ENCODE measurements around the gene ABCD1.
"Not testable (repeated sequence)": the region's sequence is repeated elsewhere in the genome, so short reads cannot be mapped to it uniquely, and the experiment has no call there.

ABCD1 gene

GRCh38 chrX:153694687-153695270 is 29.9 kb upstream of the ABCD1 start:
- DNase-seq = no peak

DNA sequence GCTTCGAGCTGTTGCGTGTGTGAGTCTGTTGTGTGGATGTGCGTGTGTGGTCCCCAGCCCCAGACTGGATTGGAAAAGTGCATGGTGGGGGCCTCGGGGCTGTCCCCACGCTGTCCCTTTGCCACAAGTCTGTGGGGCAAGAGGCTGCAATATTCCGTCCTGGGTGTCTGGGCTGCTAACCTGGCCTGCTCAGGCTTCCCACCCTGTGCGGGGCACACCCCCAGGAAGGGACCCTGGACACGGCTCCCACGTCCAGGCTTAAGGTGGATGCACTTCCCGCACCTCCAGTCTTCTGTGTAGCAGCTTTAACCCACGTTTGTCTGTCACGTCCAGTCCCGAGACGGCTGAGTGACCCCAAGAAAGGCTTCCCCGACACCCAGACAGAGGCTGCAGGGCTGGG is 28.6 kb upstream of the ABCD1 start:
- no peak for DNase-seq

GRCh38 chrX:153696538-153696937 is 28.1 kb upstream of the ABCD1 start:
- not testable (repeated sequence) for DNase-seq

DNA sequence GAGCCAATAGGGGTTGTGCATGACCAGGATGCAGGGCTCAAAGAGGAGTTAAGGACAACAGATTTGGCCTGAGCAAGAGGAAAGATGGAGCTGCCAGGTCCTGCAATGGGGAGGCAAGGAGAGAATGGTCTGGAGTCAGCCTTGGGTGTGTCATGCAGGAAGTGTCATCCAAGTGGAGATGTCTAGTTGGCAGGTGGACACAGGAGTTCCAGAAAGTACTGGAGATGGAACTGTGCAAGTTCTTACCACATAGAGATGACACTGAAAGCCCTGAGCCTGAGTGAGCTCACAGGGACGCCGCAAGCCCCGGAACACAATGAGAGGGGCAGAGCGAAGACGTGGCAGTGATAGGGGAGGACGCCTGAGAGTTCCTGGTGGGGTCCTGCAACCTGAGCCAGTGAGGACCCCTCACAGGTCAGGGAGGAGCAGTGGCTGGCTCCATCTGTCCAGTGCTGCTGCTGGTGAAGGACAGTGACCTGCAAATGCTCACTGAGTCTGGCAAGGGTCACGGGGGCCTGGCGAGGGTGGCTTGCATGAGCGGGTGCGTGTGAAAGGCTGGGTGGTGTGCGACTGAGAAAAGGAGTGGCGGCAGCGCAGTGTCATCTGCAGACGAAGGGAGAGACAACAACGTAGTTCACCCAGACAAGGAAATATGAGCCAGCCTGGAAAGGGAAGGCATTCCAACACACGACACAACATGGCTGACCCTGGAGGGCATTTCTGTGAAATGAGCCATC is 27.5 kb upstream of the ABCD1 start:
- not testable (repeated sequence) for DNase-seq

DNA sequence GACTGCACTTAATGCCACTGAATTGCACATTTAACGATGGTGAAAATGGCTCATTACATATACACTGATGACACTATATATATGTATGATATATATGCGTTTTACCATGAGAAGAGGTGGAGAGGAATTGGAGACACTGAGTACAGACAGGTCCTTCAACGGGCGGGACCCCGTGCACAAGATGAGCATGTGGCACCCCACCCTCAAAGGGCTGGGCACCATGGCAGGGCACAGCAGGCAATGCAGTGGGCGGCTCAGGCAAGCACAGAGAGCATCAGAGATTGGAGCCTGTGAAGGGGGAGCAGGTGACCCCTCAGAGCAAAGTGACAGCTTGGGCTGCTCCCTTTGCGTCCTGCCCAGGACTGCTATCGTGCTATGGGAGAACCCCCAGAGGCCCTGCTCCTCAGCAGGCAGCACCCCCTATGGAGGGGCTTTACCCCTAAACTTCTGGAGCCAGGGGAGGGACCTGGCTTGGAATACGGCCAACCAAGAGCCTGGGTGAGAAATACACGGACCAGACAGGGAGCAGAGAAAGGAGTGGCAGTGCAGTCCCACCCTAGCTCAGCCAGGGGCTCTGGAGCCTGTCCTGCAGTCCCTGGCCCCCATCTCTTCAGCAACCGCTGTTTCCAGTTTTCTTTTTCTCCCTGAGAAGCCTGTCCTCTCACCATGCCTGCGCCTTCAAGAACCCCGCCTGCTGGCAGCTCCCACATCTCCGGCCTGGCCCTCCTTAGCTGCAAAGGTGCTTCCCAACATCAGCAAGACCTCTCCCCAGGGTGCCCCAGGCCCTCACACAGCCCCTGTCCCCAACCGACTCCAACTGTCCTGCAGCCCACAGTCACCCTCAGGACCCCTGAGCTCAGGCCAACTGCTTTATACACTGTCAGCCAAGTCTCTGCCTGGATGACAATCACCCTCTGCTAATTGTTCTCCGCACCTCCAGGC is 26.5 kb upstream of the ABCD1 start:
- no peak for DNase-seq

DNA sequence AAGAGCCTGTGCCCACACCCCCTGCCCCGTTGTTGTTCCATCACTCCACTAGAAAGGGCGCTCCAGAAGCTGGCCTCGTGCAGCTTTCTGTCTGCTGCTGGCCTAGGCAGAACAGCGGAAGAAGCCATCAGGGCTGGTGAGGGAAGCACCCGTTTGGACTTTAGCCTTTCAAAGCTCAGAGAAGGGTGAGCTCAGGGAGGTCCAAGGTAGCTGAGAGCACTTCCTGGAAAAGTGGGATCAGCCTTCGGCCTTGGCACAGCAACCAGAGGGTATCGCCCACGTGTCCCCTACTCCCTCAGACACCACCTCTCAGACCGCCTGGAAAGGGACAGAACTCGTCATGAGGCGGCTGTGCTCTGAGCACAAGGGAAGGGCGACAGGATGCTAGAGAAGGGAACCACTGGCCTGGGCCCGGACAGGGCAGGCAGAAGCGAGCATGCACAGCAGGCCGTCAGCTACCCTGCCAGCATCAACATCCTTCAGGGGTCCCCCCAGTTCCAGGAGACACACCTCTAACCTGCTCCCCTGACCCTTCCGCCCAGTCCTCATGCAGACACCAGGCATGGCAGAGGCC is 25.4 kb upstream of the ABCD1 start:
- DNase-seq = not testable (repeated sequence)

DNA sequence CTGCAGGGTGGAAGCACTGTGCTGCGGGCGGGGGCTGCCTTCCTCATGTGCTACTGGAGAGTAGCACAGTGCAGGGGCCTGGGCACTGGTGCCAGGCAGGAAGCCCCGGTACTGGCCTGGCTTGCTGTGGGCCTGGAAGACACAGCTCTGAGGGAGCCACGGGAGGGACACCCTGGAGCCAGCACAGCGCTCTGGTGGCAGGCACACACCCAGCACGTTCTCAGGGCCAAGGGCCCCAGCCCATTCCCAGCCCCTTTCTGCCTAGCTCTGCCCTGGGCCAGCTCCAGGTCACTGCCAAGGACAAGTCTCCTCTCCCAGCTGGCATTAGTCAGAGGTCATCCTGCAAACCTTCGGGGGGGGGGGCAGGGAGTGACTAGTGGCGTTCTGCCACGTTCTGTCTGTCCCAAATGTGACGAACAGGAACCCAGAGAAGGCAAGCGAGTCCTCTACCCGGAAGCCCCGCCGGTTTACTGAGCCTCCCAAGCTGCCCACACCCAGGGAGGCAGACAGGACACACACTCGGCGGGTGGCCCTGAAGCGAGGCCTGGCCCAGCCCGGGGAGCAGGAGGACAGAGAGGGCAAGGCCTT is 24.8 kb upstream of the ABCD1 start:
- DNase-seq = not testable (repeated sequence)

- DNase-seq = no peak
Measured at GRCh38 chrX:153700376-153700945, 24.2 kb upstream of the ABCD1 start.

DNA sequence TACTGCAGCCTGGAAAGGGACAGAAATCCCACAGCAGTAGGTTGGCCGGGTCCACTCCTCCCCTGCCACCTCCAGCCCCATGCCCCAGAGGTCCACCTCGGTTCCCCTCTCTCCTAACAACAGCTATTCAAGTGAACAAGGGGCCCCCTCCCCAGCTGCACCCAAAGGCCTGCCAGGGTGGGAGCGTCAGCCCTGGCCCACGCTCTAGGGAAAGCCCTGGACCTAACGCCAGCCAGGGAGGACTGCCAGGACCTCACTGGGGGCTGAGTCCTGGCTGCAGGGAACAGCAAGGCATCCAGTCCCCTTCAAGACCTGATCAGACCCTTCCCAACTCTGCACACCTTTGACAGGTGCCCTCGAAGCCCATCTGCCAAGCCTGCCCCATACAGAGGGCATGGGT is 23.7 kb upstream of the ABCD1 start:
- no peak for DNase-seq

GRCh38 chrX:153701706-153702105 is 22.9 kb upstream of the ABCD1 start:
- no peak for DNase-seq

GRCh38 chrX:153702336-153703035 is 22.2 kb upstream of the ABCD1 start:
- DNase-seq = no peak

GRCh38 chrX:153703036-153703370 is 21.7 kb upstream of the ABCD1 start:
- DNase-seq = no peak

DNA sequence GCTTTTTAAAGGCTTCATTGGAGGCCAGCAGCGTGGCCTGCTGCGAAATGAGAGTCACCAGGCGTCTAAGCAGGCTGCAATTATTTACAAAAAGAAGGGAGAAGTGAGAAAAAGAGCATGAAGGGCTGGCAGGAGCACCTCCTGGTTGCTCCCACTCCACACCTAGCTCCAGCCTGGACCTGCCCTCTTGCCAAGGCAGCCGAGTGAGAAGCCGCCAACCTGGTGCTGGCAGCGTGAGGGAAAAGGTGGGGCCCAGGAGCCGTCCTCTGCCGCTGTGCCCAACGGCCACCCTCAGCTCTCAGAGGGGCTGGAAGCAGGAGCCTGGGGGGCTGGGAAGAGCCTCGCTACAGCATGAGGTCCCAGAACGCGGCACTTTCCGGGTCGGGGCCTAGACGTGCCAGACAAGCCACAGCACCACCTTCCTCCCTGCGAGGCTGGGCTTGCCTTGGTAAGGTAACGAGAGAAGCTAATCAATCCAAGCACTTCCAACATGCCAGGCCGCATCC is 20.6 kb upstream of the ABCD1 start:
- DNase-seq = no peak

DNA sequence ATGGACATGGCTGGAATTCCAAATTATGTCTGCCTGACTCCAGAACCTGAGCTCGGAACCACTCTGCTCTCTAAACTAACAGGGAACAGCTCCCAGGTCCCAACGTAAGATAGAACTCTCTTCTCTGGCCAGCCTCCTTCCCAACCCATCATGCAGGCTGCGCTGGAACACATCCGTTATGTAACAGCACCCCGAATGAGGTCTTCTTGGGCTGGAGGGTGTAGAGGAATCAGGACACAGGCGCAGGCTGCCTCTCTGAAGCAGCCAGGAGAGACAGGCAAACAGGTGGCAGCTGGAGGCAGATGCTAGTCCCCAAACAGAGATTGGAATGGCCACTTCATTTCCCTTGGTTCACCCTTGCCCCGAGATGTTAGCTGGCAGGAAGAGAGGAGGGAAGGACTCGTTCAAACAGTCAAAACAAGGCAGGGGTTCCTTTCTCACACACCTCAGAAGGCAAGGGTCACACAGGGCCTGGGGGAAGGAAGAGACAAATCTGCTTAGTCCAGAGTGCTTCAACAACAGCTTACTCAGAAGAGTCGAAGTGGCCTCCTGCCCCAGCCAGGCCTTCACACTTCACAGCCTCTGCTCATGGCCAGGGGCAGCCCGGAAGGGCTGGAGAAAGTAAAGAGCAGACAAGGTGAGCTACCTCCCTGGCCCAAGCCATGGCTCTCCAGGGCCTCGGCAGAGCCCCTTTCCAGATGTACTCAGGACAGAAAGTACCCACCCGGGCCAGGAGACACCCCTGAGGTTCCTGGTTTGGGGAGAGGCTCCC is 19.8 kb upstream of the ABCD1 start:
- DNase-seq = not testable (repeated sequence)

GRCh38 chrX:153705403-153706060 is 19.1 kb upstream of the ABCD1 start:
- not testable (repeated sequence) for DNase-seq

DNA sequence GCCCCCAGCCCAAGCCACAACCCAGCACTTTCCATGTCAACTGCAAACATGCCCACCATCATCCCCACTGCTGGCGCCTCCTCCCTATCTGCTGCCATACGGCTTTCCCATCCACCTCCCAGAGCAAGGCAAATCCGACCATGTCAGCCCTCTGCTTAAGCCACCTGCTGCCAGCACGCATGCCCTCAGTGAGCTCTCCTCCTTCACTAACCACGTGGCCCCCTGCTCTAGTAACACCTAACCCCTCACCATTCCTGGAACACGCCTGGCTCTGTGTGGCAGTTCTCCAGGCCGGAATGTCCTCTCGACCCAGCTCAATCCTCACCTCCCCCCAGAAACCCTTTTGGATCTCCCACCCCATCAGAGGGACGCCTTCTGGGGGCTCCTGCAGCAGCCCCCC is 17.9 kb upstream of the ABCD1 start:
- no peak for DNase-seq

DNA sequence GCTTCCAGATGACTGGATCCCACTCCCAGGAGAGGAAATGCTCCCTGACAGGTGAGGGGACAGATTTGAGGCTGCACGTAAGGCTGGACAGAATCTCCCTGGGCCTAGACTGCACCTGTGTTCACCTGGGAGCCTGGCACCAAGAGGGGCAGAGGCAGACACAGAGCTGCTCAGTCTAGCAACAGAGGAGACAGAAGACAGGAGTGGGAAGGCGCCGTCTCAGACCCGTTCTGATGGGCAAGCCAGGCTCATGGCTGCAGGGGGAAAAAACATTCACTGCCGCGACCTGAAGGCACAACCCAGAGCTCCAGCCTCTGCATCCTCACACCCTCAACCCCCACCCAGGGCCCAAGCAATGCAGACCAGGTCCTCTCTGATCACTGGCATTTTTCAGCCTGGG is 17.2 kb upstream of the ABCD1 start:
- no peak for DNase-seq

- peak; percentile 11 for DNase-seq
Measured at GRCh38 chrX:153708415-153708814, 16.2 kb upstream of the ABCD1 start.

DNA sequence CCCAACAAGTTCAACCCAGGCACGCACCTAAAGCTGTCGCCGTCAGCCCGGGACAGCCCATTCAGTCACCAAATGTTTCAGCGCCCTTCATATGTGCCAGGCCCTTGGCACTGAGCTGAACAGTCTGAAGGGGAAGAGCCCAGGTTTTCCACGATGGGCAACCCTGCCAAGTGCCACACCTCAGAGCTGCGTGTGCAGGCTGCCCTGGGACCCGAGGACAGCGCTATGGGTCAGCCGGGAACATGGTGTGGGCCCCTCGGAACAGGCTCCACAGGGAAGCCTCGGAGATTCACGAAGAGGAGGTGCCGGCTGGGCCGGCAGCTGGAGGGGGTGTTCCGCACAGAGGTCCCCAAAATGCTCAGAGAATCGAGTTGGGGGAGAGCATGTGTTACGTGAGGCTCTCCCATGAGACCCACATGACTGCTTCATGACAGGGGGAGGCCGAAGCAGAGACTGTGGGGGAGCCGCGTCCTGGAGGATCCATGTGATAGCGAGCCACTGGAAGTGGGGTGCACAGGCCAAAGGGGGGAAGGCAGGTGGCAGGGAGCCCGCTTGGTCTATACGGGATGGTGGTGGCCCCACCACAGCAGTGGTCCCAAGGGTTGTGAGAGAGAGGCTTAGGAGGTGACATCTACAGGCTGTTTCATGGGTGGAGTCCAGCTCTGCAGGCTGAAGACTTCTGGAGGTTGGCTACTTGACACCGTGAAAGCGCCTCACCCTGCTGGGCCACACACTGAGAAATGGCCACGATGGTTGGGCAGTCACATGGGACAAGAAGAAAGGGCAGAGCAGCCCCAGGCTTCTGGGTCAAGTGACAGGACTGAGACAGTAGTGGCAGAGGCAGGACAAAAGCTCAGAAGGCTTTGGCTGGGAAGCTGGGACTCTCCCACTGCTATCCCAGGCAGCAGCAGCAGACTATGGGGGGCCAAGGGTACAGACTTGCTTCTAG is 14.7 kb upstream of the ABCD1 start:
- DNase-seq = no peak

Data from NCI-H526 treated with DMSO at 0.1 percent for 48 hours (cell line).